ENCODE results near the gene TGM3. TPM values are rescaled to one million over a fixed set of nuclear protein-coding genes. Genes with fewer than 3 reads are reported as not detected.

TGM3 gene
- total RNA-seq, 1 donor from 2014 or later = not detected

DNA sequence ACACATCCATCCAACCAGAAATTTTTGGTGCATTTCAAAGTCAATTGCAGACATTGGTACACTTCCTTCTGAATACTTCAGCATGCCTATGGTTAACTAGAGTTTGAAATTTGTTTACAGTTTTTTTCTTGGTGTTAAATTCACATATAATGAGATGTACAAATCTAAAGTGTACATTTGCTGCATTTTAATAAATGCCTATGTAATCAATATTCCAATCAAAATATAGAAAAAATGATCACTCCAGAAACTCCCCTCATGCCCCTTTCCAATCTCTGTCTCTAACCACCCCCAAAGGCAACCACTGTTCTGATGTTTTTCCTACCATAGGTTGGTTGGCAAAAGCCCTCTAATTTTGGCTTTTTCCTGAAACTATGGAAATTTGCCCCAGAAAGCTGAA is 77.3 kb downstream of the TGM3 start:
- Mint-ChIP-seq H3K4me1 (ENCODE audit: unreplicated experiment) (no peaks in the 10 kb centered on the region), H3K9me3 (ENCODE audit: unreplicated experiment) (no peaks in the 10 kb centered on the region), H3K27ac (ENCODE audit: unreplicated experiment) (no peak overlapping the region), H3K27me3 (ENCODE audit: unreplicated experiment) (peaks cover 4% of the 10 kb centered on the region), H3K36me3 (ENCODE audit: low read depth, unreplicated experiment) (no peaks in the 10 kb centered on the region), H3K4me3 (ENCODE audit: unreplicated experiment) (no peak overlapping the region)
- DNase-seq (ENCODE audit: low spot score) = no peak
- TF ChIP-seq, protein P1, sequence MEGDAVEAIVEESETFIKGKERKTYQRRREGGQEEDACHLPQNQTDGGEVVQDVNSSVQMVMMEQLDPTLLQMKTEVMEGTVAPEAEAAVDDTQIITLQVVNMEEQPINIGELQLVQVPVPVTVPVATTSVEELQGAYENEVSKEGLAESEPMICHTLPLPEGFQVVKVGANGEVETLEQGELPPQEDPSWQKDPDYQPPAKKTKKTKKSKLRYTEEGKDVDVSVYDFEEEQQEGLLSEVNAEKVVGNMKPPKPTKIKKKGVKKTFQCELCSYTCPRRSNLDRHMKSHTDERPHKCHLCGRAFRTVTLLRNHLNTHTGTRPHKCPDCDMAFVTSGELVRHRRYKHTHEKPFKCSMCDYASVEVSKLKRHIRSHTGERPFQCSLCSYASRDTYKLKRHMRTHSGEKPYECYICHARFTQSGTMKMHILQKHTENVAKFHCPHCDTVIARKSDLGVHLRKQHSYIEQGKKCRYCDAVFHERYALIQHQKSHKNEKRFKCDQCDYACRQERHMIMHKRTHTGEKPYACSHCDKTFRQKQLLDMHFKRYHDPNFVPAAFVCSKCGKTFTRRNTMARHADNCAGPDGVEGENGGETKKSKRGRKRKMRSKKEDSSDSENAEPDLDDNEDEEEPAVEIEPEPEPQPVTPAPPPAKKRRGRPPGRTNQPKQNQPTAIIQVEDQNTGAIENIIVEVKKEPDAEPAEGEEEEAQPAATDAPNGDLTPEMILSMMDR (IDR thresholded peaks at IDR 0.05; ENCODE audit: unreplicated experiment) = no peak

DNA sequence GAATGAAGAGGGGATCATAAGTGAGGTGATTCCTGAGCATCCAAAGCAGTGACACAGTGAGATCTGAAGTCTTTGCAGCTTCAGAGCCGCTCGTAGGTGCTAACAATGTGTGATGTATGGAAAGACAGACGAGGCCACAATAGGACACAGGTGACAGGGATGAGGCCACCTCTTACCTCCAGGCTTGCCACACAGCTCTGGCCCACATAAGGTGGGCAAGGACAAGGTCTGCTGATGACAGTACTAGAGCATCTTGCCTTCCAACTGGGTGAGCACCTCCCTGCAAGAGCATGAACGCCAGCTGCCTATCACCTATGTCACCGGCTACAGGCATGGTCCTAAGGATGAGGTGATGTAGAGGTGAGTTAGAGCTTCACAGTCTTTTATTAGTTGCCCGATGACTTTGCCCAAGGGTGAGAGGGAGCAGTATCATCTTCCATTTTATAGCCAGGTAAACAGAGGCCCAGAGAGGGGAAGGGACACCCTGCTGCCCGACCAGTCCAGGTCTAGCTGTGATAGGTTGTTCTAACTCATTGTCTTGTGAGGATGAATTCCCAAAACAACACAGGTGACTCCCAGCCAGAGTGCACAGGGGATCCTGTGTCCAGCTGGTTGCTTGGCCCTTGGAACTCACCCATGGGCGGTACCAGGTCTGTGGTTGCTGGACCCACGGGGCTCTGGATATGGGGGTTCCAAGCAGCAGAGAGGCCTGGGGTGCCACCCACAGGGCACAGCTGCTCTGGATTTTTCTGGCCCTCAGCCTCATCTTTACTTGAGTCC is 78.7 kb downstream of the TGM3 start:
- no peak overlapping the region for H3K27ac Mint-ChIP-seq (ENCODE audit: unreplicated experiment)
- TF ChIP-seq, protein P1 (IDR thresholded peaks at IDR 0.05; ENCODE audit: unreplicated experiment) = no peak
- H3K36me3 Mint-ChIP-seq (ENCODE audit: low read depth, unreplicated experiment) = no peaks in the 10 kb centered on the region

DNA sequence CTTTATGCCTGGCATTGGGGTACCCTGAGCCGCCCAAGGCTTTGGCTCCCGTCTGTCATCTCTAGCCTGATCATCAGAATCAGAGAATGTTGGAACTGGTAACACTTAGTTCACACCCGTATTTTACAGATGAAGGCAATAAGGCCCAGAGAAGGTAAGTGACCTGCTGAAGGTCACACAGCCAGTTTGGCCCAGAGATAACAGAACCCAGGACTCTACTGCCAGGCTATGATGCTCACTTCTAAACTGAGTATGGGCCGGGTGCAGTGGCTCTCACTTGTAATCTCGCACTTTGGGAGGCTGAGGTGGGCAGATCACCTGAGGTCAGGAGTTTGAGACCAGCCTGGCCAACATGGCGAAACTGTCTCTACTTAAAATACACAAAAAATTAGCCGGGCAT is 83.1 kb downstream of the TGM3 start:
- Mint-ChIP-seq H3K4me1 (ENCODE audit: unreplicated experiment) (no peaks in the 10 kb centered on the region), H3K27ac (ENCODE audit: unreplicated experiment) (no peak overlapping the region)
- TF ChIP-seq, protein P1 (IDR thresholded peaks at IDR 0.05; ENCODE audit: unreplicated experiment) = no peak

More for the DNA sequence above, 78.7 kb downstream of the TGM3 start:
- Mint-ChIP-seq H3K4me3 (ENCODE audit: unreplicated experiment) (no peak overlapping the region), H3K4me1 (ENCODE audit: unreplicated experiment) (no peaks in the 10 kb centered on the region), H3K27me3 (ENCODE audit: unreplicated experiment) (peaks cover 4% of the 10 kb centered on the region), H3K9me3 (ENCODE audit: unreplicated experiment) (no peaks in the 10 kb centered on the region)
- DNase-seq (ENCODE audit: low spot score) = no peak

DNA sequence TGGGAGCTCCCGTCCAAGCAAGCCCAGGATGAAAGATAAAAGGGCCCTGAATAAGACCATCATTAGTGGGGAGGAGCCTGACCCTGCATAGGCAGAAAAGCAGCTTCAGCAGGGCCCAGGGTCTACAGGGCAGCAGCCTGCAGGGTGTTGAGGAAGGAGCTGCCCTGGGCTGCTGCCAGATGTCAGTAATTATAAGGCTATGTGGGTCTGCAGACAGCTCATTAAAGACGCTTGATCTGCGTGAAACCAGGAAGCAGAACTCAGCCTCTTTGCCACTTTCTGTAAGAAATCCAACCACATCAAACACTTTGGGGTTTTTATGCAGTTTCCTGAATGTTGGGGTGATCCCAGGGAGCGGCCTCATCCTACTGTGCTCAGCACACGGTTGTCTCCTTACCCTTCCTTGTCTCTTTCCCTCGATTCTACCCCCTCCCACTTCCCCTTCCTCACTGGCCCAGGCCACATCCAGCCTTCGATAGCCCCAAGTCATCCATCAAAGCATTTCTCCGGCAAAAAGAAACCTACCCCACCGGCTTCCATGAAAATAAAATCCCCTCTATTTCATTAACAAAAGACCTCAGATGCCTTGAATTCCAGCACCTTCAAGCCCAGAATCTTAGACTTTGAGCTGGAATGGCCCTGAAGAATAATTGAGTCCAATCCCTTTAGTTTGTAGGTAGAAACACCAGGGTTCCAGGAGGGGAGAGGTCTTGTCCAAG is 83.9 kb downstream of the TGM3 start:
- Mint-ChIP-seq H3K9me3 (ENCODE audit: unreplicated experiment) (no peaks in the 10 kb centered on the region), H3K27me3 (ENCODE audit: unreplicated experiment) (peaks cover 5% of the 10 kb centered on the region), H3K27ac (ENCODE audit: unreplicated experiment) (no peak overlapping the region)

More for the DNA sequence above, 83.1 kb downstream of the TGM3 start:
- Mint-ChIP-seq H3K4me3 (ENCODE audit: unreplicated experiment) (no peak overlapping the region), H3K9me3 (ENCODE audit: unreplicated experiment) (no peaks in the 10 kb centered on the region), H3K27me3 (ENCODE audit: unreplicated experiment) (peaks cover 5% of the 10 kb centered on the region), H3K36me3 (ENCODE audit: low read depth, unreplicated experiment) (no peaks in the 10 kb centered on the region)
- DNase-seq (ENCODE audit: low spot score) = no peak

More for the DNA sequence above, 83.9 kb downstream of the TGM3 start:
- Mint-ChIP-seq H3K4me3 (ENCODE audit: unreplicated experiment) (no peak overlapping the region), H3K4me1 (ENCODE audit: unreplicated experiment) (no peaks in the 10 kb centered on the region), H3K36me3 (ENCODE audit: low read depth, unreplicated experiment) (no peaks in the 10 kb centered on the region)
- no peak for DNase-seq (ENCODE audit: low spot score)
- TF ChIP-seq, protein P1 (IDR thresholded peaks at IDR 0.05; ENCODE audit: unreplicated experiment) = no peak
